GM12878 (cell line): ENCODE measurements around the gene IGF1R.

Source experiments
- HDAC2 ChIP-seq: fragments of 200-600 bp; sonication (generic); IDR thresholded peaks from 2 replicates; pipeline ENCODE4 v1.6.1; 2017
- TAF1 ChIP-seq: IDR thresholded peaks from 2 replicates; pipeline ENCODE4 v1.6.1; 2011; ENCODE audit warnings: mild to moderate bottlenecking, low read depth, low read length, borderline replicate concordance

GRCh38 chr15:98669638-98670037 is 21.3 kb downstream of the IGF1R start:
- no peak for TF ChIP-seq TAF1
- no peak for TF ChIP-seq HDAC2
